Measurements from ENCODE around the gene CD151.

Gene CD151

GRCh38 chr11:827146-827896 is 5.4 kb upstream of the CD151 start:
- in situ Hi-C loops (cut with HindIII; ENCODE audit: low sequenced_read_pairs), result no loop called here

- in situ Hi-C loops (cut with HindIII; ENCODE audit: low sequenced_read_pairs), result no loop called here
Measured at GRCh38 chr11:827897-828192, 4.9 kb upstream of the CD151 start, which contains the start of gene CRACR2B. CRACR2B (plus strand) TSS chr11:827919; CDS start chr11:828608, 689 bp downstream.

GRCh38 chr11:828506-829175 is 4.1 kb upstream of the CD151 start:
- in situ Hi-C loops (cut with HindIII; ENCODE audit: low sequenced_read_pairs), result no loop called here

GRCh38 chr11:829176-829846 is 3.4 kb upstream of the CD151 start:
- in situ Hi-C loops (cut with HindIII; ENCODE audit: low sequenced_read_pairs), result no loop called here

GRCh38 chr11:829847-830294 is 2.9 kb upstream of the CD151 start:
- in situ Hi-C loops (cut with HindIII; ENCODE audit: low sequenced_read_pairs), result no loop called here

- in situ Hi-C loops (cut with HindIII; ENCODE audit: low sequenced_read_pairs), result no loop called here
Measured at GRCh38 chr11:830295-831117, 2.2 kb upstream of the CD151 start.

- in situ Hi-C loops (cut with HindIII; ENCODE audit: low sequenced_read_pairs), result no loop called here
Measured at GRCh38 chr11:831118-831864, 1.5 kb upstream of the CD151 start.

GRCh38 chr11:831961-832528 is 707 bp upstream of the CD151 start:
- in situ Hi-C loops (cut with HindIII; ENCODE audit: low sequenced_read_pairs), result no loop called here

- in situ Hi-C loops (cut with HindIII; ENCODE audit: low sequenced_read_pairs), result no loop called here
Measured at GRCh38 chr11:833114-833791, 501 bp downstream of the CD151 start.

GRCh38 chr11:833849-834311 is 1.1 kb downstream of the CD151 start:
- in situ Hi-C loops (cut with HindIII; ENCODE audit: low sequenced_read_pairs), result no loop called here

- in situ Hi-C loops (cut with HindIII; ENCODE audit: low sequenced_read_pairs), result no loop called here
Measured at GRCh38 chr11:834371-835316, 1.9 kb downstream of the CD151 start.

GRCh38 chr11:836274-836673 is 3.5 kb downstream of the CD151 start:
- in situ Hi-C loops (cut with HindIII; ENCODE audit: low sequenced_read_pairs), result no loop called here

GRCh38 chr11:836700-837099 is 3.9 kb downstream of the CD151 start:
- in situ Hi-C loops (cut with HindIII; ENCODE audit: low sequenced_read_pairs), result no loop called here

- in situ Hi-C loops (cut with HindIII; ENCODE audit: low sequenced_read_pairs), result no loop called here
Measured at GRCh38 chr11:837189-837989, 4.6 kb downstream of the CD151 start.

GRCh38 chr11:837990-838307 is 5.2 kb downstream of the CD151 start:
- in situ Hi-C loops (cut with HindIII; ENCODE audit: low sequenced_read_pairs), result no loop called here

GRCh38 chr11:838441-839279 is 5.9 kb downstream of the CD151 start:
- in situ Hi-C loops (cut with HindIII; ENCODE audit: low sequenced_read_pairs), result no loop called here

GRCh38 chr11:839280-839623 is 6.5 kb downstream of the CD151 start:
- in situ Hi-C loops (cut with HindIII; ENCODE audit: low sequenced_read_pairs), result no loop called here
